NB4 (cell line): ENCODE results near the gene PLIN3.

Experiments
- CTCF ChIP-seq: IDR thresholded peaks from one replicate; pipeline ENCODE4 v1.5.1; 2012; ENCODE audit warnings: low read depth, low read length
- POLR2A ChIP-seq: IDR thresholded peaks from 2 replicates; pipeline ENCODE4 v1.6.1; 2011; ENCODE audit warnings: mild to moderate bottlenecking; ENCODE audit not compliant: insufficient read length; ENCODE audit errors: extremely low read depth
- TF ChIP-seq, protein P1 (sequence below): IDR thresholded peaks from 2 replicates; pipeline ENCODE4 v1.6.1; 2011; ENCODE audit warnings: low read depth, low read length

DNA sequence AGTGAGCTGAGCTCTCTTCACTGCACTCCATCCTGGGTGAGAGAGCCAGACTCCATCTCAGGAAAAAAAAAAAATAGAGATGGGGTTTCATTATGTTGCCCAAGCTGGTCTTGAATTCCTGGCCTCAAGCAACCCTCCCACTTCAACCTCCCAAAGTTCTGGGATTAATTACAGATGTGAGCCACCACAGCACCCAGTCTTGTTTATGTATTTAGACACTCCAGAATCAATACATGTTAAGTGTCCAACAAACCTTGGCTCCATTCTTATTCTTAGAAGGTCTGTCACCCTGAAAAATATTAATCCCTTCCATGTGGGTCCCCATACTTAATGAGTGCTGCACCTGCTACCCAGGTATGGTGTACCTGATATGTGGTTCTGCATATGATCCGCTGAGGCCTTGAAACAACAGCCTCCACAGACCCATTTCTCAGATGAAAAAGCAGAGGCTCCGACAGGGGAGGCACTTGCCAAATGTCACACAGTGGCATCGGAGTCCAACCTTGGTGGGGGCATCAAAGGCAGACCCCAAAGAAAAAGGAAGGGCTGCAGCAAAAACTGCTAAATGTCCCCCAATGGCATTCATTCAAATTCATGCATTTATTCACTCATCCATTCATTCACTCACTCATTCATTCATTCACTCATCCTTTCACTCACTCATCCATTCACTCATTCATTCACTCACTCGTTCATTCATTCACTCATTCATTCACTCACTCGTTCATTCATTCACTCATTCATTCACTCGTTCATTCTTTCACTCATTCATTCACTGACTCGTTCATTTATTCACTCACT, 52.6 kb downstream of the PLIN3 start:
- TF ChIP-seq POLR2A (no peak), CTCF (no peak)
- TF ChIP-seq, protein P1, sequence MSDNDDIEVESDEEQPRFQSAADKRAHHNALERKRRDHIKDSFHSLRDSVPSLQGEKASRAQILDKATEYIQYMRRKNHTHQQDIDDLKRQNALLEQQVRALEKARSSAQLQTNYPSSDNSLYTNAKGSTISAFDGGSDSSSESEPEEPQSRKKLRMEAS, result no peak
